ENCODE measurements around the gene JMJD1C. TPM values are rescaled to one million over a fixed set of nuclear protein-coding genes. Genes with fewer than 3 reads are reported as not detected.
"Not testable (repeated sequence)": the region's sequence is repeated elsewhere in the genome, so short reads cannot be mapped to it uniquely, and the experiment has no call there.

The JMJD1C gene
- total RNA-seq, 2 experiments from 2014 or later, result 99.2 to 118 TPM

DNA sequence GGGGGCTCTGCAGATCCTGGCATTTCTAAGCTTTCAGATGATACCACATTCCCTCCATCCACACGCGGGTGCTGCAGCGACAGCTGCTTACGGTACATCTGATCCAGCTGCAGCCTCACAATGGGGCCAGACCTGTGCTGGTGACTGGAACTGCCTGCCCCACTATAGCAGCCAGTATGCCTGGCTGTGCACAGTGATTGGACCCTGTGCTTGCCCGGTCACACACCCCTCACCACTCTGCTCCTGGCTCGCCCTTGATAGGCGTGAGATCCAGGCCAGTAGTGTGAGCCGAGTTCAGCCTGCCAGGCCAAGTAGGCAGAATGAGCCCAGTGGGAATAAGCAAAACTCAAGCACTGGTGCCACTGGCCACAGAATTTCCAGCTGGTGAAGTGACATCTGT lies 167.8 kb downstream of the JMJD1C start:
- H3K9me3 ChIP-seq (ENCODE audit: low read length), result no peaks in the 10 kb centered on the region
- no peaks in the 10 kb centered on the region for H3K36me3 ChIP-seq (ENCODE audit: insufficient read depth, low read length)
- no peak overlapping the region for H3K4me2 ChIP-seq (ENCODE audit: low read length)
- no peaks in the 10 kb centered on the region for H3K4me1 ChIP-seq (ENCODE audit: insufficient read depth, low read length, poor library complexity, severe bottlenecking)
- no peak overlapping the region for H2AFZ ChIP-seq (ENCODE audit: low read length)
- DNase-seq (ENCODE audit: low spot score), result no peak
- CTCF ChIA-PET (ENCODE audit: unreplicated experiment), result no interaction called here
- intact Hi-C loops (cut with micrococcal nuclease; ENCODE audit: unreplicated experiment), result no loop called here
- TF ChIP-seq EZH2phosphoT487 (IDR thresholded peaks at IDR 0.05; ENCODE audit: borderline replicate concordance, low read depth, low read length), result no peak
- TF ChIP-seq, protein P1, sequence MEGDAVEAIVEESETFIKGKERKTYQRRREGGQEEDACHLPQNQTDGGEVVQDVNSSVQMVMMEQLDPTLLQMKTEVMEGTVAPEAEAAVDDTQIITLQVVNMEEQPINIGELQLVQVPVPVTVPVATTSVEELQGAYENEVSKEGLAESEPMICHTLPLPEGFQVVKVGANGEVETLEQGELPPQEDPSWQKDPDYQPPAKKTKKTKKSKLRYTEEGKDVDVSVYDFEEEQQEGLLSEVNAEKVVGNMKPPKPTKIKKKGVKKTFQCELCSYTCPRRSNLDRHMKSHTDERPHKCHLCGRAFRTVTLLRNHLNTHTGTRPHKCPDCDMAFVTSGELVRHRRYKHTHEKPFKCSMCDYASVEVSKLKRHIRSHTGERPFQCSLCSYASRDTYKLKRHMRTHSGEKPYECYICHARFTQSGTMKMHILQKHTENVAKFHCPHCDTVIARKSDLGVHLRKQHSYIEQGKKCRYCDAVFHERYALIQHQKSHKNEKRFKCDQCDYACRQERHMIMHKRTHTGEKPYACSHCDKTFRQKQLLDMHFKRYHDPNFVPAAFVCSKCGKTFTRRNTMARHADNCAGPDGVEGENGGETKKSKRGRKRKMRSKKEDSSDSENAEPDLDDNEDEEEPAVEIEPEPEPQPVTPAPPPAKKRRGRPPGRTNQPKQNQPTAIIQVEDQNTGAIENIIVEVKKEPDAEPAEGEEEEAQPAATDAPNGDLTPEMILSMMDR (conservative IDR thresholded peaks at IDR 0.05; ENCODE audit: low read length), result no peak
- H4K20me1 ChIP-seq (ENCODE audit: insufficient read depth, low read length), result no peaks in the 10 kb centered on the region
- BruUV-seq (replicated peaks), result no TSS peak
- H3K27ac ChIP-seq (ENCODE audit: low read depth, low read length, poor library complexity, severe bottlenecking), result no peak overlapping the region
- POLR2A ChIA-PET, result no interaction called here
- H3K4me3 ChIP-seq (ENCODE audit: low read depth, low read length, poor library complexity, severe bottlenecking), result no peak overlapping the region
- H3K79me2 ChIP-seq (ENCODE audit: insufficient read depth, low read depth, low read length), result no peaks in the 10 kb centered on the region
- H3K9me2 ChIP-seq (ENCODE audit: insufficient read depth, low read length), result no peaks in the 10 kb centered on the region

DNA sequence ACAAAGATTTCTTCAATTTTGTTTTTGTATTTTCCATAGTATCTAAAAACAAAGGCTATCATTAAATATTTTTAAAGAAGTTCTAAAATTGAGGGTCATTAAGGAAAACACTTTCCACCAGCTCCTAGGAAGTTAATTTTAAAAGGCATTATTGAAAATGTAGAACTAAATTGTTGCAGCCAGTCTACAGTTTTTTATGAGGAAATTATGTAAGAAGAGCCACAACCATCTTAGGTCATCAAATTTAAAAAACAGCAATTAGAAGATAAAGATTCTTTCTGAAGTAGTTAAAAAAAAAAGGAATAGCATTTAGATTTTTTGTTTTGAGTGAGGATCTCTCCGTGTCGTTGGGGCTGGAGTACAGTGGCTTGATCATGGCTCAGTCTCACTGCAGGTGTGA lies 171.0 kb downstream of the JMJD1C start:
- ChIA-PET POLR2A (no interaction called here), CTCF (ENCODE audit: unreplicated experiment) (no interaction called here)
- no peaks in the 10 kb centered on the region for H3K4me1 ChIP-seq (ENCODE audit: insufficient read depth, low read length, poor library complexity, severe bottlenecking)
- H4K20me1 ChIP-seq (ENCODE audit: insufficient read depth, low read length), result no peaks in the 10 kb centered on the region
- no peak for TF ChIP-seq EZH2phosphoT487 (IDR thresholded peaks at IDR 0.05; ENCODE audit: borderline replicate concordance, low read depth, low read length)
- TF ChIP-seq, protein P1 (conservative IDR thresholded peaks at IDR 0.05; ENCODE audit: low read length), result no peak
- BruUV-seq (replicated peaks), result no TSS peak
- intact Hi-C loops (cut with micrococcal nuclease; ENCODE audit: unreplicated experiment), result no loop called here
- H3K36me3 ChIP-seq (ENCODE audit: insufficient read depth, low read length), result no peaks in the 10 kb centered on the region
- H2AFZ ChIP-seq (ENCODE audit: low read length), result no peak overlapping the region
- no peak overlapping the region for H3K27ac ChIP-seq (ENCODE audit: low read depth, low read length, poor library complexity, severe bottlenecking)
- no peak overlapping the region for H3K4me3 ChIP-seq (ENCODE audit: low read depth, low read length, poor library complexity, severe bottlenecking)
- no peak overlapping the region for H3K4me2 ChIP-seq (ENCODE audit: low read length)
- no peak for DNase-seq (ENCODE audit: low spot score)
- H3K9me2 ChIP-seq (ENCODE audit: insufficient read depth, low read length), result no peaks in the 10 kb centered on the region
- H3K79me2 ChIP-seq (ENCODE audit: insufficient read depth, low read depth, low read length), result no peaks in the 10 kb centered on the region
- no peaks in the 10 kb centered on the region for H3K9me3 ChIP-seq (ENCODE audit: low read length)

DNA sequence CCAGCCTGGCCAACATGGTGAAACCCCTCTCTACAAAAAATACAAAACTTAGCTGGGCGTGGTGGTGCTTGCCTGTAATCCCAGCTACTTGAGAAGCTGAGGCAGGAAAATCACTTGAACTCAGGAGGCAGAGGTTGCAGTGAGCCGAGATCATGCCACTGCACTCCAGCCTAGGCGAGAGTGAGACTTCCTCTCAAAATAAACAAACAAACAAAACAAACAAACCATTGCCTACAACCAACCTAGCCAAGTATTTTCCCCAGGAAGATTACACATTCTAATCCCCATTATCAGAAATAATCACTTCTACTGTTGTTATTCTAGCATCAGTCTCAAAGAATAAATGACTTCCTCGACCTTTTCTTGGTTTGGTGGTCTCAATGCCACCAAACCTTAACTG lies 172.9 kb downstream of the JMJD1C start:
- BruUV-seq (replicated peaks); H3K36me3 ChIP-seq (ENCODE audit: insufficient read depth, low read length); H3K4me1 ChIP-seq (ENCODE audit: insufficient read depth, low read length, poor library complexity, severe bottlenecking); H3K9me2 ChIP-seq (ENCODE audit: insufficient read depth, low read length); H3K4me2 ChIP-seq (ENCODE audit: low read length); H3K4me3 ChIP-seq (ENCODE audit: low read depth, low read length, poor library complexity, severe bottlenecking); H3K27ac ChIP-seq (ENCODE audit: low read depth, low read length, poor library complexity, severe bottlenecking); intact Hi-C loops (cut with micrococcal nuclease; ENCODE audit: unreplicated experiment); H3K9me3 ChIP-seq (ENCODE audit: low read length); DNase-seq (ENCODE audit: low spot score); H4K20me1 ChIP-seq (ENCODE audit: insufficient read depth, low read length); H3K79me2 ChIP-seq (ENCODE audit: insufficient read depth, low read depth, low read length); H2AFZ ChIP-seq (ENCODE audit: low read length); CTCF ChIA-PET (ENCODE audit: unreplicated experiment): not testable (repeated sequence)
- POLR2A ChIA-PET, result interaction anchor here (0.6 kb wide), 1 partner anchor 10 kb away, joined by 5 read pairs; no protein-coding TSS in a partner anchor
